AG04450 (cell line): ENCODE measurements around the gene MNAT1. TPM values are rescaled to one million over a fixed set of nuclear protein-coding genes. Genes with fewer than 3 reads are reported as not detected.

ENCODE experiments used
- CTCF ChIA-PET: fragments of 300-600, 350-600 bp; formaldehyde crosslinking; extraction: SDS; loops from one replicate; lab custom pipeline; 2022; ENCODE audit warnings: antibody characterized with exemption, inconsistent platforms; lab: Charles Lee
- POLR2A ChIA-PET: fragments of 350-600 bp; formaldehyde crosslinking; extraction: SDS; loops from one replicate; lab custom pipeline; 2021; ENCODE audit warnings: antibody characterized with exemption, inconsistent platforms; lab: Yijun Ruan, JAX
- DNase-seq: peaks from one replicate; pipeline ENCODE4 v3.0.0-alpha.2; 2011; ENCODE audit warnings: low read depth, low spot score
- H3K27ac ChIP-seq: one replicate; pipeline ENCODE4 v1.5.1; 2012; ENCODE audit warnings: low read depth, low read length, control low read depth
- H3K27me3 ChIP-seq: one replicate; pipeline ENCODE4 v1.6.0; 2012; ENCODE audit warnings: low read length; ENCODE audit not compliant: control insufficient read depth, insufficient read depth
- H3K4me3 ChIP-seq: 2 replicates; pipeline ENCODE4 v1.5.1; 2011; ENCODE audit warnings: mild to moderate bottlenecking, low read depth, low read length, control low read depth
- H3K9me3 ChIP-seq: 2 replicates; pipeline ENCODE4 v1.5.1; 2012; ENCODE audit warnings: low read length; ENCODE audit not compliant: control insufficient read depth, insufficient read depth
- CTCF ChIP-seq: IDR thresholded peaks from 2 replicates; pipeline ENCODE4 v1.5.1; 2011; ENCODE audit warnings: low read depth, low read length, control low read depth, inconsistent platforms
- polyA plus RNA-seq: library from polyadenylated mRNA; depleted of rRNA; stranded (reverse); fragments of >200 nt; gene quantifications from 2 replicates; pipeline ENCODE4 v1.2.3, GENCODE V29; 2011

Gene MNAT1
- polyA plus RNA-seq, 1 experiment, result 69.3 TPM

DNA sequence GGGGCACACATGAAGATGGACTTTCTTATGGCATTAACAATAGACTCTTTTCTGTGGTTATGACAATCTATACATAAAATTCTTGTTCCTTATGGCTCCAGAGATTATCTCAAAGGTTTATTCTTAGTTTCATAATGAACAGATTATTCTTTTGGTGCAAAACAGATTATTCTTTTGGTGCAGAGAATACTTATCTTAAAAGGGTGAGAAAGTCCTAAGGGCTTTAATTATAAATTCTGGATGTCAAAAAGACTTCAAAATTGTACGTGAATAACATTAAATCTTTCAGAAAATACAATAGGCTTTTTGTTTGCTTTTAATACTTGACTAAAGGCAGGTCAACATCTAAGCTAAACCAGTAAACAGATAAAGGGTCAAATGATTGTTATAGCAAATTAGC lies 69.3 kb downstream of the MNAT1 start:
- ChIA-PET POLR2A (interaction anchor here (0.6 kb wide), 1 partner anchor 489 kb away, joined by 4 read pairs; no protein-coding TSS in a partner anchor), CTCF (interaction anchor here (0.5 kb wide), 1 partner anchor 41 kb away, joined by 5 read pairs; no protein-coding TSS in a partner anchor)
- Histone ChIP-seq H3K27ac (no peak overlapping the region), H3K4me3 (no peak overlapping the region), H3K27me3 (no peaks in the 10 kb centered on the region), H3K9me3 (0 out of 2 replicates have a peak, but pooled peaks cover 2% of the 10 kb centered on the region)
- no peak for DNase-seq
- TF ChIP-seq CTCF, result no peak

- ChIA-PET POLR2A (interaction anchor here (0.5 kb wide), 1 partner anchor 21 kb away, joined by 3 read pairs; no protein-coding TSS in a partner anchor), CTCF (no interaction called here)
- Histone ChIP-seq H3K9me3 (0 out of 2 replicates have a peak, but pooled peaks cover 2% of the 10 kb centered on the region), H3K4me3 (no peak overlapping the region), H3K27me3 (no peaks in the 10 kb centered on the region), H3K27ac (no peak overlapping the region)
- no peak for TF ChIP-seq CTCF
- no peak for DNase-seq
Measured at GRCh38 chr14:60805841-60806430, 71.4 kb downstream of the MNAT1 start.

- POLR2A ChIA-PET, result no interaction called here
- Histone ChIP-seq H3K4me3 (no peak overlapping the region), H3K9me3 (0 out of 2 replicates have a peak, but pooled peaks cover 2% of the 10 kb centered on the region), H3K27me3 (no peaks in the 10 kb centered on the region), H3K27ac (no peak overlapping the region)
- CTCF ChIA-PET, result no interaction called here
- no peak for DNase-seq
- no peak for TF ChIP-seq CTCF
Measured at GRCh38 chr14:60807247-60807646, 72.7 kb downstream of the MNAT1 start.

- ChIA-PET POLR2A (no interaction called here), CTCF (no interaction called here)
- H3K27me3 ChIP-seq, result no peaks in the 10 kb centered on the region
- H3K4me3 ChIP-seq, result no peak overlapping the region
- H3K9me3 ChIP-seq, result 0 out of 2 replicates have a peak, but pooled peaks cover 2% of the 10 kb centered on the region
- DNase-seq, result no peak
- no peak overlapping the region for H3K27ac ChIP-seq
- no peak for TF ChIP-seq CTCF
Measured at GRCh38 chr14:60807971-60808370, 73.4 kb downstream of the MNAT1 start.

DNA sequence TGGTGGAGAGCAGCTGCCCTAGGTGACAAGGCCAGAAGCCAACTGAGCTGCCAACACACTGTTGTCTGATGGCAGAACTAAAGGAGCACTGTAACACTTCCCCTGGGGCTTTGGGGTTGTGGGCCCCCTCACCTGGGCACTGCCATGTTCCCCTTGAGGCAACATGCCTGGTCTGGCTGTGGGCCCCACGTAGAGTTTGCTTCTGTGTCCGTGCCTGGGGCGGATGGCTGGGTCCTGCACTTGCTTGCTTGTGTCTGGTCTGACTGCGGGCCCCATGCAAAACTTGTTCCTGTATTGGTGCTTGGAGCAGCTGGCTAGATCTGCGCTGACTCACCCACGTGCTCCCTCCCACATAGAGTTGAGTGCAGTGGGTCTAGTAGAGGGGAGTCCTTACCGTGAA lies 78.4 kb downstream of the MNAT1 start:
- ChIA-PET POLR2A (no interaction called here), CTCF (no interaction called here)
- no peaks in the 10 kb centered on the region for H3K9me3 ChIP-seq
- H3K4me3 ChIP-seq, result no peak overlapping the region
- TF ChIP-seq CTCF, result no peak
- DNase-seq, result no peak
- no peak overlapping the region for H3K27ac ChIP-seq
- H3K27me3 ChIP-seq, result no peaks in the 10 kb centered on the region
